Mononuclear cell (primary cell): ENCODE results near the gene NOTCH4. TPM values are rescaled to one million over a fixed set of nuclear protein-coding genes. Genes with fewer than 3 reads are reported as not detected.

Source experiments
- H3K27me3 ChIP-seq: 2 replicates; pipeline ENCODE4 v1.6.0; 2011; ENCODE audit warnings: low read length, control low read depth; ENCODE audit not compliant: insufficient read depth
- H3K4me1 ChIP-seq: 2 replicates; pipeline ENCODE4 v1.5.1; 2011; ENCODE audit warnings: mild to moderate bottlenecking, low read length, control low read depth; ENCODE audit not compliant: insufficient read depth
- H3K4me3 ChIP-seq: 2 replicates; pipeline ENCODE4 v1.5.1; 2011; ENCODE audit warnings: mild to moderate bottlenecking, low read length, moderate library complexity
- H3K9me3 ChIP-seq: 2 replicates; pipeline ENCODE4 v1.5.1; 2011; ENCODE audit warnings: low read depth, mild to moderate bottlenecking, control low read depth, low read length
- total RNA-seq: library from RNA; depleted of rRNA; stranded (reverse); fragments of >200 nt; gene quantifications from one replicate; pipeline ENCODE4 v1.2.3, GENCODE V29; 2012

Gene NOTCH4
- total RNA-seq, 1 donor = 5.6 TPM

DNA sequence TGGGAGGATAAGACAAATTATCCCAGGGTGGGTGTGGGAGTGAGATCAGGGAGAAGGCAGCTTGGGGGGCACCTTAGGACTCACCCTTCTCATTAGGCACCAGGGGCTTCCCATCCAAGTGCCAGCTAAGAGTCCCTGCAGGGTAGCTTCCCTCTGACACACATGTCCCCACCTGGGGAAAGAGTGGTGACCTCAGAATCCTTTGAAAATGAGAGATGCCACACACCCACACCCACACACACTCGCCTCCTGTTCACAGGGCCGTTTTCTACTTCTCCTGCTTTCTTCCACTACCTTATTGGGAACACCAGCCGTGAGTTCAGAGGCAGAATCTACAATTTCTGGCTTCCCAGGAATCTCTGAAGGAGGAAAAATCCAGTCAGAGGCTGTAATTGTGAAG lies 40.8 kb downstream of the NOTCH4 start:
- peaks cover 50% of the 10 kb centered on the region for H3K4me1 ChIP-seq

DNA sequence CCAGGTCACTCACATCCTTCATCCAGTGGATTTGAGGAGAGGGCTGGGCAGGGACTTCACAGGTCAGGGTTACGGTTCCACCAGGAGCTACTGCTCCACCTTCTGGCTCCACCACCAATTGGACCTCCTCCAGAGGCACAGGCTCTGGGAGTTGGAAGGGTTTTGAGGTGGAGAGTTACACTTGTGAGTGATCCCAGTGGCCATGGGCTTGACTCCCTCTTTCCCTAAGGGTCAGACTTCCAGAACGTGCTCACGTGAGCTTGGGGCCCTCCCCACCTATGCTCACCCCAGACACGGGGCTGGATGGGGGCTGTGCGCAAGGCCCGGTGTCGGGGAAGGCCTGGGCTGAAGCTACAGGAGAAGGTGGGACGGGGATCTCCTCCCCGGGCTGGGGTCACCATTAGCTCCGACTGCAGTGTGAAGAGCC lies 41.3 kb downstream of the NOTCH4 start:
- H3K9me3 ChIP-seq = no peaks in the 10 kb centered on the region
- H3K4me1 ChIP-seq = peaks cover 47% of the 10 kb centered on the region
- H3K27me3 ChIP-seq = no peaks in the 10 kb centered on the region
- H3K4me3 ChIP-seq = no peak overlapping the region

More for the DNA sequence above, 40.8 kb downstream of the NOTCH4 start:
- Histone ChIP-seq H3K27me3 (no peaks in the 10 kb centered on the region), H3K4me3 (no peak overlapping the region), H3K9me3 (no peaks in the 10 kb centered on the region)

DNA sequence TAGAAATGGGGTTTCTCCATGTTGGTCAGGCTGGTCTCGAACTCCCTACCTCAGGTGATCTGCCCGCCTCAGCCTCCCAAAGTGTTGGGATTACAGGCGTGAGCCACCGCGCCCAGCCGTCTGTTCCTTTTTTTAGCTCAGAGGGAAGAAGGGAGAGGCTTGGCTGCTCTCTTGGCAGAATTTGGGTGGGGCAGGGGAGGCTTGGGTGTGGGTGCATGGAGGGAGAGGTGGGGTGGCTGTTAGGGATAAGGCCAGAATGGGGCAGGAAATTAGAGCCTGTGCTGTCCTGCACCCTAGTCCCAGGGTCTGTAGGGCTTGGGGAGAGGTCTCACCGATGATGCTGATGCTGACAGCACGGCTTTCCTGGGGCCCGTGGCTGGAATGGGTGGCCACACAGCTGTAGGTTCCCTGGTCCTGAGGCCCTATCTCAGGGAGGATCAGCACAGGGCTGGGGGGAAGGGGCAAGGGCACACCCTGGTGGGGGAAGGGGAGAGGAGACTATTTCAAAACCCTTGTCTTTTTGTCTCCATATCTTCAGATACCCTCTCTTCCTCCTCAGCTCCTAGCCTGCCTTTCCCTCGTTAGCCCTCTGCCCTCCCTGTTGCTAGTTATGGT lies 41.8 kb downstream of the NOTCH4 start:
- Histone ChIP-seq H3K9me3 (no peaks in the 10 kb centered on the region), H3K27me3 (no peaks in the 10 kb centered on the region), H3K4me1 (peaks cover 47% of the 10 kb centered on the region), H3K4me3 (no peak overlapping the region)

GRCh38 chr6:32181148-32181702 lies 42.6 kb downstream of the NOTCH4 start:
- no peaks in the 10 kb centered on the region for H3K9me3 ChIP-seq
- no peak overlapping the region for H3K4me3 ChIP-seq
- H3K27me3 ChIP-seq = no peaks in the 10 kb centered on the region
- peaks cover 47% of the 10 kb centered on the region for H3K4me1 ChIP-seq

- no peak overlapping the region for H3K4me3 ChIP-seq
- H3K27me3 ChIP-seq = no peaks in the 10 kb centered on the region
- no peaks in the 10 kb centered on the region for H3K9me3 ChIP-seq
- H3K4me1 ChIP-seq = peaks cover 51% of the 10 kb centered on the region
These were observed 44.0 kb downstream of the NOTCH4 start for GRCh38 chr6:32179766-32180405.

GRCh38 chr6:32178547-32179440 lies 45.1 kb downstream of the NOTCH4 start:
- peaks cover 61% of the 10 kb centered on the region for H3K4me1 ChIP-seq
- no peaks in the 10 kb centered on the region for H3K9me3 ChIP-seq
- H3K4me3 ChIP-seq = peak overlapping the region; percentile 57
- no peaks in the 10 kb centered on the region for H3K27me3 ChIP-seq

GRCh38 chr6:32177788-32178546 lies 45.9 kb downstream of the NOTCH4 start, which contains the start of gene RNF5:
RNF5 (plus strand) TSS chr6:32178405; CDS start chr6:32178512, 107 bp downstream.
- Histone ChIP-seq H3K9me3 (no peaks in the 10 kb centered on the region), H3K4me3 (peak within 1 kb of the TSS; percentile 57), H3K27me3 (no peaks in the 10 kb centered on the region), H3K4me1 (peaks cover 66% of the 10 kb centered on the region)

GRCh38 chr6:32177183-32177787 lies 46.6 kb downstream of the NOTCH4 start:
- Histone ChIP-seq H3K4me3 (peak overlapping the region; percentile 57), H3K9me3 (no peaks in the 10 kb centered on the region), H3K4me1 (peaks cover 63% of the 10 kb centered on the region), H3K27me3 (no peaks in the 10 kb centered on the region)

GRCh38 chr6:32176476-32177182 lies 47.2 kb downstream of the NOTCH4 start:
- Histone ChIP-seq H3K9me3 (no peaks in the 10 kb centered on the region), H3K4me3 (peak overlapping the region; percentile 76), H3K4me1 (peaks cover 61% of the 10 kb centered on the region), H3K27me3 (no peaks in the 10 kb centered on the region)

DNA sequence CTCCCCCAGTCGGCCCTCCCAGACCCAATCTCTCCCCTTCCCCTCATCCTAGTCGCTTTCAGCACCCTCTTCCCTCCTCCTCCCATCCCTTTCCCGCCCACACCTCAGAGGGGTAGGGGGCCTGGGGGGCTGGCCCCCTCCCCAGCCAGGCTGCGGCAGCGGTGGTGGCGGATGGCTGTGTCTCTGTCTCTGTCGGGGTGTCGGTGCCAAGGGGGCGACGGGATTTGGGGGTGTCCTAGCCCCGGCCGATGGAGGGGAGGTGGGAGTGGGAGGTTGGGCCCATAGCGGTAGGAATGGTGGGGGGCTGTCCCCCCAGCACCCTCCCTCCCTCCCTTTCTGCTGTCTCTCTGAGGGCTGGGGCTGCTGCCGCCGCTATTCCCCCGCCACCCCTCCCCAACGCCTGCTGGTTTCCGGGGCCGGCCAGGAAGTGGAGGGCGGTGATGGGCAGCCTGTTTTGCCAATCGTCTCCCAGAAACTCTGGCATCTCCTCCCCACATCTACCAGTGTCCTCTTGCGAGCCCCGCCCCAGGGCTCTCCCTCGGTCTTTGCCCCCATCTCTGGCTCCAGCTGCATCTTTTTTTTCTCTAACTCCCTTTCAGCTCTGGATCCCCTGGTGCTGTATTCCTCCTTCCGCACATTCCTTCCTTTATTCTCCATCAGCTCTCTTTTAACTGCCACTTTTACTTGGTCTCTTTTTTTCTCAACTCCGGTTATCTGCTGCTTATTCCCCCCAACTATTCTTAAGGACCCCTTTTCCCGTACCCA lies 48.0 kb downstream of the NOTCH4 start, which contains the start of gene AGPAT1:
TSS of gene AGPAT1 (minus strand) at position 374 of the 765 bp plus-strand sequence. CDS start 4,588 bp downstream, outside the sequence.
- H3K9me3 ChIP-seq = no peaks in the 10 kb centered on the region
- H3K4me3 ChIP-seq = peak within 1 kb of the TSS; percentile 76
- H3K4me1 ChIP-seq = peaks cover 61% of the 10 kb centered on the region
- no peaks in the 10 kb centered on the region for H3K27me3 ChIP-seq

DNA sequence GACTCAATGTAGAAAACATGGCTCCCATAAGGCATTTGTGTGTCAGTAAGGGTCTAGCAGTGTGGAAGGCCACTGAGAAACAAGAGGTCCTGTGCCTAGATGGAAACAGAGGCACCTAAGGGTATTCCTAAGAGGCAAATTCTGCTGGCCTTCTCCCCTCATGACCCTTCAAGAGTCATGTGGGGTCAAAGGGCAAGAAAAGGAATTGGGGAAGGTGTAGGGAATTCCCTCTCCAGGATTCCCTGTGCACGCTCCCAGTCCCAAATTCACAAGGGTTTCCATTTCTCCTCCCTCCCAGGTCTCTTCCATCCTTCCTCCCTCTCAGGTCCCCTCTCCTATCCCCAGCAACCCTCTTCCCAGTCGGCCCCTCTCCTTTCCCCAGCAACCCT lies 48.6 kb downstream of the NOTCH4 start:
- Histone ChIP-seq H3K4me1 (peaks cover 61% of the 10 kb centered on the region), H3K27me3 (no peaks in the 10 kb centered on the region), H3K9me3 (no peaks in the 10 kb centered on the region), H3K4me3 (peak overlapping the region; percentile 76)

DNA sequence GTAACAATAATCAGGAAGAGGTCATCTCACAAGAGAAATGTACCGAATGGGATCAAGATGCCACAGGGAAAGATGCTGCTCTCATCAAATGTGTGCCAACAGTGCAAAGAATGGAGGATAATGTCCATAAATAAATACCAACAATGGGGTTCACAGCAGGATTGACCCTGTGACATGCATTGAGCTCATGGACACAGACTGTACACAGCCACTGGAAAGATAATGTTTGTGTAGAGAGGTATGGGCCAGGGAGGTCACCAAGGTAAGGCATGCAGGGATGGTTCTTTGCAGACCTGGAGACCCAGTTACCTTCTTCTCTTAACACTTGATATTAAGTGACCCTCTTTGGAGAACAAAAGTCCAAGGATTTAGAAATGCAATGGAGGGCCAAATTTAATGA lies 49.5 kb downstream of the NOTCH4 start:
- Histone ChIP-seq H3K9me3 (no peaks in the 10 kb centered on the region), H3K4me3 (no peak overlapping the region), H3K4me1 (peaks cover 54% of the 10 kb centered on the region), H3K27me3 (no peaks in the 10 kb centered on the region)
